HEK293 (cell line): Measurements from ENCODE around the gene CC2D1B.

Experiments used
- ATF2 ChIP-seq: fragments of 450-650 bp; formaldehyde crosslinking; IDR thresholded peaks from 2 replicates; pipeline ENCODE4 v1.5.1; 2016; ENCODE audit warnings: missing biosample characterization, missing genetic modification characterization, low read depth
- CTCF ChIP-seq: fragments of 450-650 bp; formaldehyde crosslinking; IDR thresholded peaks from 2 replicates; pipeline ENCODE4 v1.5.1; 2016; ENCODE audit warnings: missing biosample characterization, missing genetic modification characterization
- ELK4 ChIP-seq: IDR thresholded peaks from 2 replicates; pipeline ENCODE4 v1.6.1; 2011; ENCODE audit warnings: mild to moderate bottlenecking, low read depth, low read length, borderline replicate concordance
- TCF7L2 ChIP-seq: IDR thresholded peaks from 2 replicates; pipeline ENCODE4 v1.6.1; 2011; ENCODE audit warnings: low read depth, mild to moderate bottlenecking, inconsistent platforms, low read length, moderate library complexity, borderline replicate concordance
- ZFHX2 ChIP-seq: fragments of 450-650 bp; formaldehyde crosslinking; conservative IDR thresholded peaks from 2 replicates; pipeline ENCODE4 v1.5.1; 2016; ENCODE audit warnings: missing biosample characterization, missing genetic modification characterization
- ZNF121 ChIP-seq: fragments of 450-650 bp; formaldehyde crosslinking; IDR thresholded peaks from 2 replicates; pipeline ENCODE4 v1.5.1; 2016; ENCODE audit warnings: missing biosample characterization, missing genetic modification characterization
- ZNF169 ChIP-seq: fragments of 450-650 bp; formaldehyde crosslinking; IDR thresholded peaks from 2 replicates; pipeline ENCODE4 v1.5.1; 2016; ENCODE audit warnings: missing biosample characterization, missing genetic modification characterization
- ZNF2 ChIP-seq: fragments of 450-650 bp; formaldehyde crosslinking; IDR thresholded peaks from 2 replicates; pipeline ENCODE4 v1.5.1; 2016; ENCODE audit warnings: missing biosample characterization, missing genetic modification characterization
- ZNF23 ChIP-seq: fragments of 450-650 bp; formaldehyde crosslinking; IDR thresholded peaks from 2 replicates; pipeline ENCODE4 v1.5.1; 2016; ENCODE audit warnings: missing biosample characterization, missing genetic modification characterization, borderline replicate concordance
- ZNF280D ChIP-seq: fragments of 450-650 bp; formaldehyde crosslinking; IDR thresholded peaks from 2 replicates; pipeline ENCODE4 v1.5.1; 2016; ENCODE audit warnings: missing biosample characterization, missing genetic modification characterization
- ZNF549 ChIP-seq: fragments of 450-650 bp; IDR thresholded peaks from 2 replicates; pipeline ENCODE4 v1.5.1; 2018; ENCODE audit warnings: missing biosample characterization, missing genetic modification characterization, mild to moderate bottlenecking, inconsistent platforms, moderate library complexity
- ZNF580 ChIP-seq: fragments of 450-650 bp; formaldehyde crosslinking; IDR thresholded peaks from 2 replicates; pipeline ENCODE4 v1.5.1; 2016; ENCODE audit warnings: missing biosample characterization, missing genetic modification characterization
- ZNF645 ChIP-seq: fragments of 450-650 bp; formaldehyde crosslinking; IDR thresholded peaks from 2 replicates; pipeline ENCODE4; 2016; ENCODE audit warnings: missing biosample characterization, missing genetic modification characterization
- ZNF768 ChIP-seq: fragments of 450-650 bp; formaldehyde crosslinking; IDR thresholded peaks from 2 replicates; pipeline ENCODE4 v1.5.1; 2018; ENCODE audit warnings: missing biosample characterization, mild to moderate bottlenecking, missing genetic modification characterization

- TF ChIP-seq CTCF (tag by site-specific recombination) (no peak), ZFHX2 (tag by site-specific recombination) (no peak), ZNF549 (tag by site-specific recombination) (no peak), ZNF121 (no peak), ZNF768 (tag by site-specific recombination) (no peak), ATF2 (tag by site-specific recombination) (no peak), ZNF580 (tag by site-specific recombination) (no peak), ZNF280D (tag by site-specific recombination) (no peak), ZNF2 (tag by site-specific recombination) (no peak), ZNF23 (no peak), TCF7L2 (no peak), ZNF169 (tag by site-specific recombination) (no peak), ELK4 (no peak), ZNF645 (no peak)
These were observed 10.6 kb downstream of the CC2D1B start for GRCh38 chr1:52355436-52355835.
